Activated T-helper 2 cell treated with anti-CD3 and anti-CD28 coated beads, Interferon-gamma antibody, Interleukin-2, Interleukin-4, amounts not matched to agents 10 μg/mL and 5 μg/mL and 100 μg/mL, durations not matched to agents 14 hours and 24 hours and 36 hours (primary cell): ENCODE data around the gene SKAP1. TPM values are rescaled to one million over a fixed set of nuclear protein-coding genes. Genes with fewer than 3 reads are reported as not detected.
A peak's percentile ranks its signal among the peaks of the same experiment; 100 is the strongest.

Experiments used
- DNase-seq: peaks from one replicate; pipeline ENCODE4 v3.0.0; 2021; ENCODE audit warnings: low spot score
- H3K27ac Mint-ChIP-seq: one replicate; pipeline ENCODE4 v1.8.0; 2021; ENCODE audit warnings: mixed read lengths
- H3K27me3 Mint-ChIP-seq: one replicate; pipeline ENCODE4 v1.8.0; 2021; ENCODE audit warnings: low read depth, mixed read lengths
- H3K36me3 Mint-ChIP-seq: one replicate; pipeline ENCODE4 v1.8.0; 2021; ENCODE audit warnings: low read depth, mixed read lengths
- H3K4me1 Mint-ChIP-seq: one replicate; pipeline ENCODE4 v1.8.0; 2021; ENCODE audit warnings: low read depth, mixed read lengths
- H3K4me3 Mint-ChIP-seq: one replicate; pipeline ENCODE4 v1.8.0; 2021; ENCODE audit warnings: low read depth, mild to moderate bottlenecking, moderate library complexity, mixed read lengths
- H3K9me3 Mint-ChIP-seq: one replicate; pipeline ENCODE4 v1.8.0; 2021; ENCODE audit warnings: mixed read lengths
- intact Hi-C: fragments of 100-400 bp; cut with micrococcal nuclease; formaldehyde crosslinking; loops from one replicate; pipeline ENCODE4 v1.15.1; 2023
- total RNA-seq: library from RNA; stranded (reverse); gene quantifications from 2 replicates; pipeline ENCODE4 v1.2.3, GENCODE V29; 2022

SKAP1 gene
- total RNA-seq = 60.5 and 67.9 TPM in 2 replicates

DNA sequence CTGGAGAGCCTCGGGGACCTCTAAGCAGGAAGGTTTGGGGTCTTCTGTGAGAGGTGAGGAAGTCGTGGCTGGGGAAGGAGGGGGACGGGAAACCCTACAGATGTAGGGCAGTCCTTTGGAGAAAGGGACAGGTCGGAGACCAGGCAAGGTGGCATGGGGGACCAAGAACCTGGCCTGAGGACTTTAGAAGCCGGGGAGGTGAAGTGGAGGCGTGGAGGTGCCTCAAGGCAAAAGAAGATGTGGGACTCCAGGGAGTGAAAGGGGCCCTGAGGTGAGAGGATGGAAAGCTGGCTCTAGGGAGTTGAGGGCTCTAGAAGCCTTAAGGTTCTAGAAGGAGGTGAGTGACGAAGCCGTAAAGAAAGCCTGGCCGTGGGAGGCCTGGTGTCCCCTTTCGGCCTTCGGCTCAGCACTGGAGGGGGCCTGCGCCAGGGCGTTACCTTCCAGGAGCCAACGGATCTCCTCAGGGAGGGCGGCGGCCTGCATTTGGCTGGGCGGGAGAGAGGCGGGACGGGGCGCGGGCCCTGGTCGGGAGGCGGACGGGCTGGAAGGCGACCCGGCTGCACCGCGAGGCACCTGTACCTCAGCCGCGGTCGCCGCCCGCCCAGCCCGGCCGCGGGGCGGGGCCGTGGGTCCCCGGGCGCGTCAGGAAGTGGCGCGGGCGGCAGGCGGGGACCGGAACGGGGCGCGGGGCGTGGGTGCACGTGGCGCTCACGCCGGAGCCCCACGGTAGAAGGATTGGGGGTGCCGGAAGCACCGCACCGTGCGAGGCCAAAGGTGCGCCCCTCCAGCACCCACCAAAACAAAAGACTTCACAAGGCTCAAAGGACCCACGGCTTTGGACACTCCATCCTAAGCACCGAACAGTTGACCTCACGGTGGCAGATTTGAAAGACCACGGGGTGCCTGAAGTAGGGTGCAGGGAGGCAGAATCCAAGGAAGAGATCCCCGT, at the start of gene SKAP1:
TSS of gene SKAP1 (minus strand) at position 577 of the 949 bp plus-strand sequence.
- intact Hi-C loops = loop anchor here (2.0 kb wide), 2 partner anchors 27 to 61 kb away; no protein-coding TSS in a partner anchor
- peak; percentile 68 for DNase-seq
- H3K36me3 Mint-ChIP-seq = peaks cover 20% of the 10 kb centered on the region
- peak within 1 kb of the TSS; percentile 93 for H3K27ac Mint-ChIP-seq
- no peaks in the 10 kb centered on the region for H3K9me3 Mint-ChIP-seq
- H3K4me3 Mint-ChIP-seq = peak within 1 kb of the TSS; percentile 97
- H3K27me3 Mint-ChIP-seq = no peaks in the 10 kb centered on the region
- H3K4me1 Mint-ChIP-seq = peaks cover 65% of the 10 kb centered on the region

DNA sequence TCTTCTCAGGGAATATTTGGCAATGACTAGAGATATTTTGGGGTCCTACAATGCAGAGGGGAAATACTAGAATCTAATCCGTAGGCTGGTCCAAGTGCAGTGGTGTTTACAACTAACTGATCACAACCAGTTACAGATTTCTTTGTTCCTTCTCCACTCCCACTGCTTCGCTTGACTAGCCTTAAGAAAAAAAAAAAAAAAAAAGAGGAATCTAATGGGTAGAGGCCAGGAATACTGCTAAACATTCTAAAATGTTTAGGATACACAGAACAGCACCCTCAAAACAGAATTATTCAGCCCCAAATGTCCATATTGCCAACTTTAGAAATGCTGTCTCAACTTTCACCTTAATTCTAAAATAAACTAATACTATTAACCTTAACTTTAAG, 49.0 kb upstream of the SKAP1 start:
- H3K4me1 Mint-ChIP-seq = peaks cover 32% of the 10 kb centered on the region

DNA sequence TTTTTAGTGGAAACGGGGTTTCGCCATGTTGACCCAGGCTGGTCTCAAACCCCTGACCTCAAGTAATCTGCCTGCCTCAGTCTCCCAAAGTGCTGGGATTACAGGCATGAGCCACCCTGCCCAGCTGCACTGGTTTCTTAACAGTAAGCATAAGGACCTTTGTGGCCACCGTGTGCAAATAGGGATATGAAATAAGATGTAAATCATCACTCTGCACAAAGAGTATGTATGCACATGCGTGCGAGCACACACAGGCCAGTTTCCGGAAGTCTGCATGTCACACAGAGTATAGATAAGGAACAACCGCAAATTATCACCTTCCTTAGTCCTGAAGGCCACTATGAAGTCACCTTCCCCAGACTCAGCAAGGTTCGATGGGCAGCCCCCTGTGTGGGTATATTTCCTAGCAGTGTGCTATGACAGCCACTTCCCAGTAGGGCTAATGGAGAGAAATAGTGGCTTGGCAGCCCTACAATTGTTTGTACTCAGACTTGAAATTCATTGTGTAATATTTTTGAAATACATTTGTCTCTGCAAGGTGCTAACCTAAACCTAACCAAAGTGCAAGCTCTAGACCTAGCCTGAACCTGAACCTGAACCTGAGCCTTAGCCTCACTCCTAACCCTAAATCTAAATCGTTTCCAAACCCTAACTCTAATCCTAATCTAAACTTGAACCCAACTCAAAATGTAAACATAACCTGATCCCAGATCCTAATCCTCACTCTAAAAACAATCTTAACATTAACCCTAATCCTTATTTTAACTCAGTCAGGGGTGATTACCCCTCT, 48.4 kb upstream of the SKAP1 start:
- H3K27ac Mint-ChIP-seq = peak overlapping the region; percentile 75
- intact Hi-C loops = no loop called here
- DNase-seq = peak; percentile 60
- H3K4me1 Mint-ChIP-seq = peaks cover 26% of the 10 kb centered on the region
- no peaks in the 10 kb centered on the region for H3K36me3 Mint-ChIP-seq
- H3K9me3 Mint-ChIP-seq = no peaks in the 10 kb centered on the region
- no peaks in the 10 kb centered on the region for H3K27me3 Mint-ChIP-seq
- H3K4me3 Mint-ChIP-seq = no peak overlapping the region

More for the DNA sequence above, 49.0 kb upstream of the SKAP1 start:
- Mint-ChIP-seq H3K9me3 (no peaks in the 10 kb centered on the region), H3K27me3 (no peaks in the 10 kb centered on the region), H3K36me3 (no peaks in the 10 kb centered on the region), H3K4me3 (no peak overlapping the region), H3K27ac (peak overlapping the region; percentile 60)
- DNase-seq = no peak
- intact Hi-C loops = no loop called here

DNA sequence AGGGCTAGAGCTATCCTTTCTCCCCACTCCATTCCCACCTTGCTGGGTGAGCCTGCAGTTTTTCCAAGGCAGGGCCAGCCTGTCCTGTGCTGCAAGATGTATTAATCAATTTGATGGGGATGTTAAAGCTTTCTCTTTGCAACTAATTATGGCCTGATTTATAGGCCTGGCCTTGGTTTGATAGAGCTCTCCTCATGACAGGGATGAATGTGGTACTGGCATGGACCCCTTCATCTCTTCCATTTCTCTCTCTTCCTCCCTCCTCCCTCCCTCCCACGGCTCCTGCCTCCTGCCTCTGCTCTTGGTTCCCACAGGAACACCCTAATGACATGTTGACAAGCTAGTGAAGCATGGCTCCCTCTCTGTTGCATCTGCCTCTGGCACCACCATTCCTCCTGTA, 47.2 kb upstream of the SKAP1 start:
- Mint-ChIP-seq H3K9me3 (no peaks in the 10 kb centered on the region), H3K36me3 (no peaks in the 10 kb centered on the region), H3K4me1 (peaks cover 17% of the 10 kb centered on the region), H3K4me3 (no peak overlapping the region), H3K27ac (no peak overlapping the region), H3K27me3 (no peaks in the 10 kb centered on the region)
- no peak for DNase-seq
- intact Hi-C loops = no loop called here

DNA sequence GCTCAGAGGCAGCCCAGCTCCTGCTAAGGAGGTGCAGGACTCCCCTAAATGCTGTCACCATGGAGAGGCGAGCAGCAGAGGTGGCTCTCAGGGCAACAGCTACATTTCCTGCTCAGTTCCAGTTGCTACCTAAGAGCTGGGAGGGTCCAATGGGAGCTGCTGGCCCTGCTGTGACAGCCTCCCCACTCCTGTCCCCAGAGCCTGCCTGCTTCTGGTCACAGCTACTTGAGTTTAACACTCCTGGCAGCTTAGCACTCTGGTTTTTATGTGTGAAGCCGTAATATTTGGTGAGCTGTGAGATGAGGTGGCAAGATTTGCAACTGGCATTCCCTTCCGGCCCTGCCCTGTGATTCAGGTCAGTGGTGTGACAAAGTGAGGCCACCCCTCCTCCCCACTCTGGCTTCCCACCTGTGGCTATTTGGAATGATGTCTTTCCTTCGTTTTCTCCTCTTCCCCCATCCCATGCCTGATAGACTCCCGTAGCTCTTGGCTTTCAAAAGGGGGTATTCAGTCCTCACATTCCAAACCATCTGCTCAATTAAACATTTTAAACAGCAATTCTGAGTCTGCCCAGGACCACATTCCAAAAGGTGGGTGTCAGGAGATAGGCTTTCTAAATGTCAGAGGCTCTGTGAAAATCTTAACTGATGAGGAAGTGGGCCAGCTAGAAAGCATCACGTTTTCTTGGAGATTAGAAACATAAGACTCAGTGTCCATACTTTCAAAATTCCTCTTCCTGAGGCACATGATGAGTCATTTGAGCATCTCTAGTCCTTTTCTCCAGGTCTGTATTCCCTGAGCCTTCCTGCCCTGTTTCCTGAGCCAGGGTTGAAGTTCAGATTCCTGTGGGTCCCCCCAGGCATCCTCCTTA, 42.6 kb upstream of the SKAP1 start:
- no peaks in the 10 kb centered on the region for H3K36me3 Mint-ChIP-seq
- no peaks in the 10 kb centered on the region for H3K9me3 Mint-ChIP-seq
- intact Hi-C loops = no loop called here
- H3K27ac Mint-ChIP-seq = no peak overlapping the region
- peaks cover 10% of the 10 kb centered on the region for H3K4me1 Mint-ChIP-seq
- peaks cover 6% of the 10 kb centered on the region for H3K27me3 Mint-ChIP-seq
- DNase-seq = no peak
- no peak overlapping the region for H3K4me3 Mint-ChIP-seq

DNA sequence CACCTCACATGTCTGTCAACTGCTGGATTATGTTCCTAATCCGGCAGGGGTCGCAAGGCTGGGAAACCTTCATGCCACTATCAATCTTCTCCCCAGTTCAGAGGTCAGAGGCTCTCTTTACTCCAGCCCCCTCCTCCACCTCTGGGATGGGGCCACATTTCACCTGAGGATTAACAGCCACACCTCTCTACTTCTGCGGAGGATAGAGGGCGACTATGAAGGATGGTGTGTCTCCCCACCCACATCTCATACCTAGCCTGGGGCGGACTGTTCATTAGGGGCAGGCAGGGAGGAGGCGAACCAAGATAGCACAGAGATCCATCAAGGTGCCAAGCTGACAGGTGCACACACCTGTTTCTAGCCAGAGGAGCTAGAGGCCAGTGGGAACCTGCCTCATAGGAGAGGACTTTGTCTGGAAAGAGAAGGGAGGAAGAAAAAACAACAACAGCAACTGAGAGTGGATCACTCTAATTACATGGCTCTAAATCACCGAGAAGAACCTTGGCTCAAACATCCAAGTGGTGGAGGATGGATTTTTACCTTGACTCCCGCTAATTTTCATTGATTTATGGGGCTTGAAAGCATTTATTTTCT, 41.9 kb upstream of the SKAP1 start:
- peaks cover 7% of the 10 kb centered on the region for H3K4me1 Mint-ChIP-seq
- no peaks in the 10 kb centered on the region for H3K9me3 Mint-ChIP-seq
- peaks cover 6% of the 10 kb centered on the region for H3K27me3 Mint-ChIP-seq
- no peak overlapping the region for H3K4me3 Mint-ChIP-seq
- intact Hi-C loops = no loop called here
- no peak overlapping the region for H3K27ac Mint-ChIP-seq
- no peaks in the 10 kb centered on the region for H3K36me3 Mint-ChIP-seq
- no peak for DNase-seq

DNA sequence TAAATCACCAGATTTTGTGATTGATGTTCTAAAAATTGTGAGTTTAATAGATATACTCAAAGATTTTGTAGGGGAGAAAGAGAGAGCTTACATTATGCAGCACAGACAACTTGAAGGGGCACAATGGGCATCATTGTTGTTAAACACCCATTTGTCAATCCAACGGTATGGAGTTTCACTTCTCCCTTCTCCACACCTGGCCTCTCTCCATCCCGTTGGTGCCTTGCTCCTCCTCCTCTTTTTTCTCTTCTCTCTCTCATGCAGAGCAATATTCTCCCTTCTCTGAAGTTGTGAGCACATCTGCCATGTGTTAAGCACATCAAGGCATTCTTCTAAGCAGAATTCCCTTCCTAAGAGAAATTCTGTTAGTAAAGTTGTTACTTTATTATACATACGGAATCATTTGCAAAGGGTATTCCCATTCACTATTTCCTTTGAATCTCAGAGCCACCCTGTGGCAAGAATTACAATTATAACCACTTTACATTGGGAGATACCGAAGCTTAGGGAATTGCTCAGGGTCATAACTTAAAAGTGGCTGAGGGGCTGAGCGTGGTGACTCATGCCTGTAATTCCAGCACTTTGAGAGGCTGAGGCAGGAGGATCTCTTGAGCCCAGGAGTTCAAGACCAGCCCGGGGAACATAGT, 40.5 kb upstream of the SKAP1 start:
- intact Hi-C loops = no loop called here
- H3K4me3 Mint-ChIP-seq = no peak overlapping the region
- H3K27ac Mint-ChIP-seq = no peak overlapping the region
- no peaks in the 10 kb centered on the region for H3K36me3 Mint-ChIP-seq
- peaks cover 7% of the 10 kb centered on the region for H3K4me1 Mint-ChIP-seq
- no peak for DNase-seq
- no peaks in the 10 kb centered on the region for H3K9me3 Mint-ChIP-seq
- peaks cover 6% of the 10 kb centered on the region for H3K27me3 Mint-ChIP-seq

DNA sequence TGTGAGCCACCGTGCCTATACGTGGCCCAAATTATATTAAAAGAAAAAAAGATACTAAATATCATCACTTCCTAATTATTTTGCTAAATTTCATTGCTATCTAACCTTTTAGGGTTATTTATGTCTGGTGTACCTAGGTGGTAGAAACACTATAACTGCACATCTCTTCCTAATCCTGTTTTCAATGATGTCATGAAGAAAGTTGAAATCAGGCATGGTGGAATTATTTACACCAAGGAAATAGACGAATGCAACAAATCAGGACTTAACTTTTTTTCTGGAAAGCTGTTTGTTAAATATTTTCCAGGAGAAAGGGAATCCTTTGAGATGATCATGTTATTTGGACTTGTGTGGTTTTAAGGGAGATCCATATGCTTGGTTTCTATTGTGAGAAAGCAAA, 39.2 kb upstream of the SKAP1 start:
- H3K27me3 Mint-ChIP-seq = peaks cover 6% of the 10 kb centered on the region
- H3K36me3 Mint-ChIP-seq = no peaks in the 10 kb centered on the region
- no peak overlapping the region for H3K27ac Mint-ChIP-seq
- intact Hi-C loops = no loop called here
- H3K4me1 Mint-ChIP-seq = peaks cover 6% of the 10 kb centered on the region
- no peaks in the 10 kb centered on the region for H3K9me3 Mint-ChIP-seq
- no peak overlapping the region for H3K4me3 Mint-ChIP-seq
- DNase-seq = no peak

DNA sequence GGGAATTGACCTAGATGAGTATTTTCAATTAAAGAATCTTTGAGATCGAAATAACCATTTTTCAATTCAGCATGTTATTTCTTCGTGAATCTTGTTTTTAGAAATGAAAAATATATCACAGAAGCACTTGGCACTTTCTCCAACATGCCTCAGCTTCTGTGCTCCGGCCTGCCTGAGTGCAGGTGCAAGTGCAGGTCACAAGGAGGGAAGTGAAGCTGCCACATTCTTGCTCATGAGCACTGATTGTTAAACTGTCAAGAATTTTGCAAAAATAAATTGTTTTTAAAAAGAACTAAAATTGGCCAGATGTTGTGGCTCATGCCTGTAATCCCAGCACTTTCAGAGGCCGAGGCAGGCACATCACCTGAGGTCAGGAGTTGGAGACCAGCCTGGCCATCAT, 38.3 kb upstream of the SKAP1 start:
- Mint-ChIP-seq H3K27me3 (peaks cover 6% of the 10 kb centered on the region), H3K4me1 (peaks cover 5% of the 10 kb centered on the region), H3K36me3 (no peaks in the 10 kb centered on the region), H3K4me3 (no peak overlapping the region), H3K9me3 (no peaks in the 10 kb centered on the region), H3K27ac (no peak overlapping the region)
- intact Hi-C loops = no loop called here
- no peak for DNase-seq

DNA sequence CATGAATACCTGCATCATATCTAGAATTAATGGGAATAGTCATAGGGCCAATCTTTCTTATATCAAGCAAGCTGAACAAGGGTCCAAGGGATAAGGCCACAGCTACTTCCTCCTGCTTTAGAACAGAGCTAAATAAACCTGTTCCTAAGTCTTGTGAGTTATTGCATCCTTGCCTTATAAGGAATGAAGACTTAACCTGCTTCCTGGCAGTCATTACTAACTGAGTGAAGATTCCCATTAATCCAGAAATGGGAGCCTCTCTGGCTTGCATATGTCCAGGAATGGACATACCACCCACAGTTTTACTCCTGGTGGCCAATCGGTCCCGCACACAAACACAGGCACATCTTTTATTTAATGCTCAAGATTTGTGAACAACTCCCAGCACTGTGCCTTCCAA, 35.9 kb upstream of the SKAP1 start:
- Mint-ChIP-seq H3K4me3 (no peak overlapping the region), H3K9me3 (no peaks in the 10 kb centered on the region)

DNA sequence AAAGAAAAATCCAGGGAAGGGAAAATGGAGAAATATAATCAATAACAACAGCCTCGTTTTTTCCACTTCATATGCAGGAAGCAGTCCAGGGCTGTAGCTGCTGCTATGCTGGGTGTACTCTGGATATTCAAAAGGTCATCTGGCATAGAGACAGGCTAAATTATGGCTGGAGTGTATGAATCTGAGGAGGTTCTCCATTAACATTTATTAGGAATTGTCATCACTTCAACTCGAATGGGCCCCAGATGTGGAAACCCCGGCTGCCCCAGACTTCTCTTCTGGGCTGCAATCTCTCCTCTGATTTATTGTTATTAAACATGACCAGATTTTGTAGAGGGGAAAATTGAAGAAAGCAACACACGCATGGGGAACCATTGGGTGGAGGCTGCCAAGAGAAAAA, 33.5 kb upstream of the SKAP1 start:
- Mint-ChIP-seq H3K36me3 (no peaks in the 10 kb centered on the region), H3K4me1 (peaks cover 15% of the 10 kb centered on the region), H3K27ac (no peak overlapping the region), H3K4me3 (no peak overlapping the region), H3K27me3 (no peaks in the 10 kb centered on the region), H3K9me3 (no peaks in the 10 kb centered on the region)
- no peak for DNase-seq
- intact Hi-C loops = no loop called here

More for the DNA sequence above, 35.9 kb upstream of the SKAP1 start:
- no peak for DNase-seq
- Mint-ChIP-seq H3K27me3 (peaks cover 6% of the 10 kb centered on the region), H3K27ac (no peak overlapping the region), H3K36me3 (no peaks in the 10 kb centered on the region), H3K4me1 (peaks cover 6% of the 10 kb centered on the region)
- intact Hi-C loops = no loop called here

DNA sequence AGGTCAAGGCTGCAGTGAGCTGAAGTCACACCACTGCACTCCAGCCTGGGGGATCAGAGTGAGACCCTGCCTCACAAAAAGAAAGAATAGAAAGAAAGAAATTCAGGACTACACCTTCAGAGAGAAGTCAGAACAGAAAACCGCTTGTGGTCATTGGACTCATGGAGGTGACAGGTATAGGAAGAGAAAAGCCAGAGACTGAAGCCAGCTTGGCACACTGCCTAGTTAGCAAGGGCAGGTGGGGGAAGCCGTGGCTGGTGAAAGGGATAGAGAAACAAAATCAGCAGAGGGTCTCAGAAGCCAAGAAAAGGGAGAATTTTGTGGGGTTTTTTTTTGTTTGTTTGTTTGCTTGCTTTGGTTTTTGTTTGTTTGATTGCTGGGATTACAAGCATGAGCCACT, 32.9 kb upstream of the SKAP1 start:
- Mint-ChIP-seq H3K36me3 (no peaks in the 10 kb centered on the region), H3K9me3 (no peaks in the 10 kb centered on the region), H3K4me1 (peaks cover 16% of the 10 kb centered on the region), H3K27me3 (no peaks in the 10 kb centered on the region), H3K4me3 (no peak overlapping the region), H3K27ac (no peak overlapping the region)
- no peak for DNase-seq
- intact Hi-C loops = no loop called here
